ENCODE measurements around the gene FBLN2. TPM values are rescaled to one million over a fixed set of nuclear protein-coding genes. Genes with fewer than 3 reads are reported as not detected.

FBLN2 gene
- total RNA-seq, 1 donor from 2014 or later, result not detected

DNA sequence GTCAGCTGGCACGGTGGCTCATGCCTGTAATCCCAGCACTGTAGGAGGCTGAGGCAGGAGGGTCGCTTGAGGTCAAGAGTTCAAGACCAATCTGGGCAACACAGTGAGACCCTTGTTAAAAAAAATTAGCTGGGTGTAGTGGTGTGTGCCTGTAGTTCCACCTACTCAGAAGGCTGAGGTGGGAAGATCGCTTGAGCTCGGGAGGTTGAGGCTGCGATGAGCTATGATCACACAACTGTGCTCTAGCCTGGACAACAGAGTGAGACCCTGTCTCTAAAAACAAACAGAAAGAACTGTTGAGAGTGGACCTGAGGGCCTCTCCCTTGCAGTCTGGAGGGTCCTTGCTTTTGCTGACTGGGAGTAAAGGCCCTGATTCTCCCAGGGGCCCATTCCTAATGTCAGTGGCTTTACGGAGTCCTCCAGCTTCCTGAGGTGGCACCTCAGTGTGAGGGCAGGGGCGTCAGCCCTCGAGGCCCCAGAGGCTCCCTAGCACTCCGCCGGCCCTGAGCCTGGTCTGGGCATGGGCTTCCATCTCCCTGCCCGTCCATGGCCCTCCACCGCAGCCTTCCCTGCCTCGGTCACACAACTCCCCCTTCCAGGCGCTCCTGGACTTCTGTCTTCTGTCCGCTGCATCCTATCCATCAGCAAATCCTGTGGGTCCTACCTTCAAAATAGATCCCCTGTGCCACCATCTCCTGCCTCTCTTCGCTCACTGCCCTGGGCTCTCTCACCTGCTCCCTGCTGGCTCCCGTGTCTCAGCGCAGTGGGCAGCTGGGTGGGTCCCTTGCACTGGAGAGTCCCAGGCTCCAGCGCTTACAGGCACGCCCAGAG, 19.0 kb downstream of the FBLN2 start:
- Mint-ChIP-seq H3K9me3 (no peaks in the 10 kb centered on the region), H3K27ac (no peak overlapping the region), H3K4me1 (no peaks in the 10 kb centered on the region), H3K27me3 (no peaks in the 10 kb centered on the region), H3K4me3 (no peak overlapping the region), H3K36me3 (ENCODE audit: low read depth) (no peaks in the 10 kb centered on the region)
- intact Hi-C loops (cut with micrococcal nuclease), result no loop called here
- no peak for DNase-seq

DNA sequence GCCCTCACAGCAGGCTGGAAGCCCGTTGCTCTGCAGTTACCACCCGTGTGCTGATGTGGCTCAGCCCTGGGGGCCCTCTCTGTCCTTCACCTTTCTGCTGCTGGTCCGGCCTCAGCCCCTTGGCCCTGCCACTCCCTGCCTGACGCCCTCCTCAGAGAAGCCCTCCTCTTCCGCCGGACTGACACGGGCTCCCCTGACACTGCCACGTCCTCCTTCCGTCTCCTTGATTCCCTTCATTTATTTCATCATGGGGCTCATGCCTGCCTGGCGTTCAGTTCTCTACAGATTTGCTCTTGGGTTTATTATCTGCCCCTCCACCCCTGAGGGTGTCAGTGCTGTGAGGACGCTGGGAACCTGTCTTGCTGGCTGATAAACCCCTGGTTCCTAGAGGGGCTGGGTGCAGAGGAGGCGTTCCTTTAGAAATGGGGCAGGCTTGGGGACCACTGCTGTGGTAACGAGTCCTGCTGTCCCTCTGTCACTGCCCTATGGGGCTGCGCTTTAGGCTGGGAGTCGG, 19.6 kb downstream of the FBLN2 start:
- H3K36me3 Mint-ChIP-seq (ENCODE audit: low read depth), result no peaks in the 10 kb centered on the region
- H3K4me3 Mint-ChIP-seq, result no peak overlapping the region
- DNase-seq, result no peak
- H3K4me1 Mint-ChIP-seq, result no peaks in the 10 kb centered on the region
- intact Hi-C loops (cut with micrococcal nuclease), result no loop called here
- H3K27me3 Mint-ChIP-seq, result no peaks in the 10 kb centered on the region
- no peak overlapping the region for H3K27ac Mint-ChIP-seq
- H3K9me3 Mint-ChIP-seq, result no peaks in the 10 kb centered on the region

DNA sequence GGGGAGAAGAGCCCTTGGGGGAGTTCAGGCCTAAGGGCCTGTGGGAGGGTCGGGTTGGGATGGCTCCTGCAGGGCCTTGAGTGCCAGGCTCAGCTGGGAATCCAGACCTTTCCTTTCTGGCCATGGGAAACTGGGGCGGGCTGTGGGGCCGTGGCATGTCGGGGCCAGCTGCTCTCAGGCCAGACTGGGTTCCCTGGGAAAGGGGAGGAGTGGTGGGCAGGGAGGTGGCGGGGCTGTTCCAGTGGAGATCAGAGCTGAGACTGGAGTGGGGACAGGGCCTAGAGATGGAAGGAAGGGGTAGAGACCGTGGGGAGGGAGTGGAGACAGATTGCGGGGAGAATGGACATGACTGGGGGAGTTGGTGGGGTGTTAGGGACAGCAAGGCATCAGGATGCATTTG, 20.3 kb downstream of the FBLN2 start:
- intact Hi-C loops (cut with micrococcal nuclease), result no loop called here
- Mint-ChIP-seq H3K9me3 (no peaks in the 10 kb centered on the region), H3K4me3 (no peak overlapping the region), H3K4me1 (no peaks in the 10 kb centered on the region), H3K27me3 (no peaks in the 10 kb centered on the region), H3K36me3 (ENCODE audit: low read depth) (no peaks in the 10 kb centered on the region), H3K27ac (no peak overlapping the region)
- no peak for DNase-seq

DNA sequence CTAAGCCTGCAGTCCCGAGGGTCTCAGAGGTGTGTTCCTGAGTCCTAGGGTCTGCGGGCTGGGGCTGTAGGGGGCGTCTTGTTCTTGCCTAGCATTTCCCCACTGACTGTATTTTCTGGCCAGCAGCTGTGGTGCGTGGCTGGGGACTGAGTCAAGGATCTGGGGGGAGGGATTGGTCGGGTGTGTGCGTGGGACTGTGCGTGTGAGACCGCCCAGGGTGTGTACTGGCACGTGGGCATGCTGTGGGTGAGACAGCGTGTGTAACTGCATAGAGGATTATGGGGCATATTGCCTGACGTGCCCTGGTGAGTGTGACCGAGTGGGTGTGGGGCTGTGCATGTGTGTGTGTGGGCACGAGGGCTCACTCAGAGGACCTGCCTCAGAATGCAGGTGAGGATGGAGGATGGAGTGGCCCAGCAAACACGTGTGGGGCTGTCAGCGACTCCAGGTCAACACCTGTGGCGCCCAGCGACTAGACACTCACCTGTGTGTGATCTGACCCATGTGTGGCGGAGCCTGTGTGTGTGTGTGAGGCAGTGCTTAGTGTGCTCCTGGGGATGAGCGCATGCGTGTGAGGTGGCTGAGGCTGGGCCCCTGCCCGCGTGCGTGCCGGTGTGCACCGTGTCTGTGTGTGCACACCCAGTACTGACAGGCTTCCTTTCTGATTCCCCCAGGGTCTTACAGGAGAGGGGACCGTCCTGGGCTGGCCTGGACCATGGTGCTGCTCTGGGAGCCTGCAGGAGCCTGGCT, 20.9 kb downstream of the FBLN2 start:
- H3K27me3 Mint-ChIP-seq, result no peaks in the 10 kb centered on the region
- no peaks in the 10 kb centered on the region for H3K36me3 Mint-ChIP-seq (ENCODE audit: low read depth)
- H3K9me3 Mint-ChIP-seq, result no peaks in the 10 kb centered on the region
- H3K4me1 Mint-ChIP-seq, result no peaks in the 10 kb centered on the region
- no peak overlapping the region for H3K4me3 Mint-ChIP-seq
- H3K27ac Mint-ChIP-seq, result no peak overlapping the region
- intact Hi-C loops (cut with micrococcal nuclease), result no loop called here
- no peak for DNase-seq

DNA sequence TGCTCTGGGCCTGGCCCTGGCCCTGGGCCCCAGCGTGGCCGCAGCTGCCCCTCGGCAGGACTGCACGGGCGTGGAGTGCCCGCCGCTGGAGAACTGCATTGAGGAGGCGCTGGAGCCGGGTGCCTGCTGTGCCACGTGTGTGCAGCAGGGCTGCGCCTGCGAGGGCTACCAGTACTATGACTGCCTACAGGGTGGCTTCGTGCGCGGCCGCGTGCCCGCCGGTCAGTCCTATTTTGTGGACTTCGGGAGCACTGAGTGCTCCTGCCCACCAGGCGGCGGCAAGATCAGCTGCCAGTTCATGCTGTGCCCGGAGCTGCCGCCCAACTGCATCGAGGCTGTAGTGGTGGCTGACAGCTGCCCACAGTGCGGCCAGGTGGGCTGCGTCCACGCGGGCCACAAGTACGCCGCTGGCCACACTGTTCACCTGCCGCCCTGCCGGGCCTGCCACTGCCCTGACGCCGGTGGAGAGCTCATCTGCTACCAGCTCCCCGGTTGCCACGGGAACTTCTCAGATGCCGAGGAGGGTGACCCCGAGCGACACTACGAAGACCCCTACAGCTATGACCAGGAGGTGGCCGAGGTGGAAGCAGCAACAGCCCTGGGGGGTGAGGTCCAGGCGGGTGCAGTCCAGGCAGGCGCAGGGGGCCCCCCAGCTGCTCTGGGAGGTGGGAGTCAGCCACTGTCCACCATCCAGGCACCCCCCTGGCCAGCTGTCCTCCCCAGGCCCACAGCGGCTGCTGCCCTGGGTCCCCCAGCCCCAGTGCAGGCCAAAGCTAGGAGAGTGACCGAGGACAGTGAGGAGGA, 21.7 kb downstream of the FBLN2 start:
- H3K4me3 Mint-ChIP-seq, result no peak overlapping the region
- H3K9me3 Mint-ChIP-seq, result no peaks in the 10 kb centered on the region
- H3K27ac Mint-ChIP-seq, result no peak overlapping the region
- no peaks in the 10 kb centered on the region for H3K4me1 Mint-ChIP-seq
- intact Hi-C loops (cut with micrococcal nuclease), result no loop called here
- no peak for DNase-seq
- no peaks in the 10 kb centered on the region for H3K36me3 Mint-ChIP-seq (ENCODE audit: low read depth)
- H3K27me3 Mint-ChIP-seq, result no peaks in the 10 kb centered on the region

DNA sequence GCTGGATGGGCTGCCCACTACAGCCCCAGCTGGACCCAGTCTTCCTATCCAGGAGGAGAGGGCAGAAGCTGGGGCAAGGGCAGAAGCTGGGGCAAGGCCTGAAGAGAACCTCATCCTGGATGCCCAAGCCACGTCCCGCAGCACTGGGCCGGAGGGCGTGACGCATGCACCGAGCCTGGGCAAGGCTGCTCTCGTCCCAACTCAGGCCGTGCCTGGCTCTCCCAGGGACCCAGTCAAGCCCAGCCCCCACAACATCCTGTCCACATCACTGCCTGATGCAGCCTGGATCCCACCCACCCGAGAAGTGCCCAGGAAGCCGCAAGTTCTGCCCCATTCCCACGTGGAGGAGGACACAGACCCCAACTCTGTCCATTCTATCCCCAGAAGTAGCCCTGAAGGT, 22.3 kb downstream of the FBLN2 start:
- Mint-ChIP-seq H3K36me3 (ENCODE audit: low read depth) (no peaks in the 10 kb centered on the region), H3K27ac (no peak overlapping the region), H3K4me1 (no peaks in the 10 kb centered on the region), H3K9me3 (no peaks in the 10 kb centered on the region), H3K27me3 (no peaks in the 10 kb centered on the region), H3K4me3 (no peak overlapping the region)
- no peak for DNase-seq
- intact Hi-C loops (cut with micrococcal nuclease), result no loop called here

DNA sequence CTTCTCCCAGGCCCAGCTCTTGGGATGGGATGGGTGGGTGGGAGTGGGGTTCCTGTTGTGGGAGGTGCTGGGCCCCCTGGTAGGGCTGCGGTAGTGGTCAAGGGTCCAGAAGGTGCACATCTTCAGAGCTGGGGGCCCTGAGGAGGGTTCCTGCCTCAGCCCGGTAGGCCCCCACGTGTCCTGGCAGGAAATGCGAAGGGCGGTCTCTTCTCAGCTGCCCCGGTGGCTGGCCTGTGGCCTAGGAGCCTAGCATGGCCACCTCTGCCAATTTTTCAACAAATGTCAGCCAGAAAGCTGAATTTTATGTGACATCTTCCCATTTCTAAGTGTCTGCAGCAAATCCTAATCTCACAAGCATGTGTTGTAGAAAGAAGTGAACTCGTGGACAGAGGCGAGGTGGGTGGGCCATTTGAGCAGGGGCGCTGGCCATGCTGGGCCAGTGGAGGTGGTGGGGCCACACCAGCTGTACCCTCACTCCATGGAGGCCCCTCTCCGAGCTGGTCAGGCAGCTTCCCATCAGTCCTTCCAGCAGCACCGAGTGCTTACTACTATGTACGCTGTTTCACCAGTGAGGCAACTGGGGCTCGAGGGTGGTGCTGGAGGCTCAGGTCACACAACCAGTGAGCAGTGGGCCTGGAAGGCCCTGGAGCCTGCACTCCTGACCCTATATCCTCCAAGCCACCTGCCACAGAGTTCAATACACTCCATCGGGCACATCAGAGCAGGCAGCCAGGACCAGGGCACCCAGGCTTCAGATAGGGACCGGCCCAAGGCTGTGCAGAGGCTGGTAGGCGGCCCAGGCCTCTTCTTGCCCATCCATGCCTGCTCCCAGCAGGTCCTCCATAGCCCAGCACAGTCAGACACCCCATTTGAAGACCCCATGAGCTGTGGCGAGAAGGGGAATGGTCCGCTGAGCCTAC, 23.2 kb downstream of the FBLN2 start:
- Mint-ChIP-seq H3K27ac (no peak overlapping the region), H3K9me3 (no peaks in the 10 kb centered on the region), H3K4me1 (no peaks in the 10 kb centered on the region), H3K27me3 (no peaks in the 10 kb centered on the region), H3K4me3 (no peak overlapping the region), H3K36me3 (ENCODE audit: low read depth) (no peaks in the 10 kb centered on the region)
- intact Hi-C loops (cut with micrococcal nuclease), result no loop called here
- no peak for DNase-seq

DNA sequence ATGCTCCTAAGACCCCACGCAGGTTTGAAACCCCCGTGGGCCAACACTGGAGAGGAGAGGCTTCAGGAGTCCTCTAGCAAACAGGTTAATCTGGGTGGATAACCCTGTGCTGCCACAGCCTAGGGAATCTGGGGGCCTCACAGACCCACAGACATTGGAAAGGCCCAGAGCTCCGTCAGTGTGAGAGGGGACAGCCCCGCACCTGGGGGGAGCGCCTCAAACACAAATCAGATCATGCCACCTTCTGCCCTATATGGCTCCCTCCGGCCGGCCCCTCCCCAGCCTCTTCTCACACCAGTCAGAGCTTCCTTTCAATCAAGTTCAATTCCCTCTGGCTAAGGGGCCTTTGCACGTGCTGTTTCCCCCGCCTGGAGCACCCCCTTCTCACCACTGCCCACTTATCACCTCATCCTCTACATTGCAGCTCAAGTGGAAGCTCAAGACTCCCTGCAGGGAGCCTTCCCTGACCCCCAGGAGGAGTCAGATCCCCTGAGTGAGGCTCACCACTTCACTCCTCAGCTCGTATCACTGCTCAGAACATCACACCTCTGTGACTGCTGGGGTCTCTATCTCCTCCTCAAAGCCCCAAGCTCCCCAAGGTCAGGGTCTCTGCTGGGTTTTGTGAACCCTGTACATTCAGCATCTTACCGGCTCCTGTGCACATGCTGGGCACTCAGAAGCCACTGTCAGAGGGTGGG, 24.1 kb downstream of the FBLN2 start:
- Mint-ChIP-seq H3K36me3 (ENCODE audit: low read depth) (no peaks in the 10 kb centered on the region), H3K4me3 (no peak overlapping the region), H3K27me3 (no peaks in the 10 kb centered on the region), H3K9me3 (no peaks in the 10 kb centered on the region), H3K27ac (no peak overlapping the region), H3K4me1 (no peaks in the 10 kb centered on the region)
- intact Hi-C loops (cut with micrococcal nuclease), result no loop called here
- DNase-seq, result no peak

DNA sequence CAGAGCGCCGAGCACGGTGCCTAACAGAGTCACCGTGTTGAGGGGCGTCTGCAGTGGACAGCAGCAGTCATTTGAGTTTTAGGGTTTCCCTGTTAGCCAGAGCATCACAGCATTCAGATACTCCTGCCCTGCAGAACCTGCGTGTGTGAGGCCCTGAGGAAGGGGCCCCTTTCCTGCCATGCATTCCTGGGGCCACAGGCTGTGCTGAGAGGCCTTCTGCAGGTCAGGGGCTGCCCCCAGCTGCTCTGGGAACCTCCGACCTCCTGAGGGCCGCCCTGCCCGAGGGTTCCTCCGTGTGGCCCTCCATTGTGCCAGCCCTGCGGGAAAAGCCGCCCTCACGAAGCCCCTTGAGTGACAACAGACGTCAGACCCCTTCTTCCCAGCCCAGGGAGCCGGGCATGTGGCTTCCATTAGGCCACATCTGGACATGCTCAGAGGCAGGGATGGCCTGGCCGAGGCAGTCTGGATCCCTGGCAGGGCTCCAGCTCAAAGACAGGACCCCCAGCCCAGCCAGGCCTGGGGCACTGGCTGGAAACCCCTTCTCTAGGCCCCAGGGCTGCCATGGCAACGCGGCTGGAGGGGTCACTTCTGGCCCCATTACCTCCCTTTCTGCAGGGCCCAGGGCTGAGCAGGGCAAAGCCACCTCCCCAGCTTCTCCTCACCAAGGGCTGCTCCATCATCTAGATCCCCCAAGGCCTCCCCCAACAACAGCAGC, 25.3 kb downstream of the FBLN2 start:
- H3K27me3 Mint-ChIP-seq, result no peaks in the 10 kb centered on the region
- H3K4me3 Mint-ChIP-seq, result no peak overlapping the region
- no peaks in the 10 kb centered on the region for H3K9me3 Mint-ChIP-seq
- H3K4me1 Mint-ChIP-seq, result no peaks in the 10 kb centered on the region
- DNase-seq, result no peak
- no peak overlapping the region for H3K27ac Mint-ChIP-seq
- H3K36me3 Mint-ChIP-seq (ENCODE audit: low read depth), result no peaks in the 10 kb centered on the region
- intact Hi-C loops (cut with micrococcal nuclease), result no loop called here

DNA sequence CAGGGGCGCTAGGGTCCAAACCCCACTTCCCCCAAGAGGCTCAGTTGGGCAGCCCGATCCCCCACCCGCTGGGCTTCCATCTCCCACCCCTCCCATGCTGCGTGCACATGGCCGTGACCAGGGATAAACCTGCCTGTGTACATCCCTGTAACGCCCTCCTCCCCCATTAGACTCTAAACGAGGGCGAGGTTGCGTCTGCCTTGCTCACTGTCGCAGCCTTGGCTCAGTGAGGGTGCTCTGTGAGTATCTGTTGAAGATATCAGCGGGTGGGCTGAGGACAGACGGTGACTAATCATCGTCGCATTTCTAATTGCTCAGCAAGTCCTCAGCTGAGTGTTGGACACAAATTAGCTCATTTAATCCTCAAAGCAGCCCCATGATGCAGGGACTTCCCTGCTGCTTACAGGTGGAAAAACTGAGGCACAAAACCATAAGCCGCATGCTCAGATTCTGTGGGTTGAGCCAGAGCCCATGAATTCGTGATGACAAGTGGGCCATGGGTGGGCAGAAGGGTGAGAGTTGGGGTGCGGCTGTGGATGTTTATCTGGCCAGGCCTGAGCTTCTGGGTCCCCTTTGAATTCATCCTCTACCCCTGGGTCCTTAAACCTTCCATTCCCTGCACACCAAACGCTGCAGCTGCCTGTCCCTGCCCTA, 26.0 kb downstream of the FBLN2 start:
- Mint-ChIP-seq H3K4me3 (no peak overlapping the region), H3K4me1 (no peaks in the 10 kb centered on the region), H3K27ac (no peak overlapping the region), H3K27me3 (no peaks in the 10 kb centered on the region), H3K9me3 (no peaks in the 10 kb centered on the region), H3K36me3 (ENCODE audit: low read depth) (no peaks in the 10 kb centered on the region)
- no peak for DNase-seq
- intact Hi-C loops (cut with micrococcal nuclease), result no loop called here

DNA sequence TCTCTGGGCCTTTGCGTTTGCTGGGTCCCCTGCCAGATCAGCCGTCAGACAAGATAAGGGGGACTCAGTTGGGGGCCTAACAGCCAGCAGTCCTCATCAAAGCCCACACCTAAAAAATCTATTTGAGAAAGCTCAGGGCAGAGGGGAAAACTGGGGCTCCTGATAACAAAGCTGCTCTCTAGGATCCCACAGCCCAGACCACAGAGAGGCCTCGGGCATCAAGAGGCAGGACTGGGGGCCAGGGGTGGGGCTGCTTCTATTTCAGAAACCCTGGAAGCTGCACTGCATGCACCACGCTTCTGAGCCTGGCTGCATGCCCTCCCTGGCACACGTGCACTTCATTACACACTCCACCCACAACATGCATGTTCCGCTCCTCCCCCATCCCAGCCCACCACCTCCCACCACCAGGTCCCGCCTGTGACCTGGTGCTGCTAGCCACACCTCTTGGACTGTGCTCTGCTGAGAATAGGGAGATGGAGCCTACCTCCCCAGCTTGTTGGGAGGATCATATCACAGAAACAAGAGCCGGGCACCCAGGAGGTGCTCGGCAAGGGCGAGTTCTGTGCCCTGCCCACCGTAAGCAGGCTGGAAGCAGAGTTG, 26.6 kb downstream of the FBLN2 start:
- Mint-ChIP-seq H3K27me3 (no peaks in the 10 kb centered on the region), H3K36me3 (ENCODE audit: low read depth) (no peaks in the 10 kb centered on the region), H3K4me3 (no peak overlapping the region), H3K9me3 (no peaks in the 10 kb centered on the region), H3K27ac (no peak overlapping the region), H3K4me1 (no peaks in the 10 kb centered on the region)
- intact Hi-C loops (cut with micrococcal nuclease), result no loop called here
- DNase-seq, result no peak
